OCI-LY7 (cell line): ENCODE data around the gene FLRT1. TPM values are rescaled to one million over a fixed set of nuclear protein-coding genes. Genes with fewer than 3 reads are reported as not detected.

Source experiments
- BruUV-seq: library from RNA; stranded (reverse); fragments of 400-500 nt; replicated peaks from 2 replicates; lab custom pipeline; 2021; lab: Mats Ljungman, UMichigan
- CTCF ChIA-PET: fragments of 300-600 bp; sonication (Branson Sonifier 250); formaldehyde crosslinking; loops from one replicate; lab custom pipeline; 2022; ENCODE audit warnings: antibody characterized with exemption; ENCODE audit not compliant: unreplicated experiment; lab: Charles Lee
- POLR2A ChIA-PET: fragments of 300-600 bp; sonication (Branson Sonifier 250); formaldehyde crosslinking; loops from one replicate; lab custom pipeline; 2022; ENCODE audit warnings: antibody characterized with exemption; lab: Charles Lee
- DNase-seq: peaks from one replicate; pipeline ENCODE4 v3.0.0-alpha.2; 2015; ENCODE audit warnings: low spot score
- H2AFZ ChIP-seq: fragments of 200-600 bp; sonication (generic), shearing (Covaris generic); 2 replicates; pipeline ENCODE4 v1.6.1; 2014; ENCODE audit warnings: mild to moderate bottlenecking, antibody characterized with exemption, low read length, moderate library complexity
- H3K27ac ChIP-seq: fragments of 200-600 bp; sonication (generic); 2 replicates; pipeline ENCODE4 v1.5.1; 2014; ENCODE audit warnings: mixed run types, low read depth, mild to moderate bottlenecking, moderate library complexity, low read length, inconsistent platforms; ENCODE audit not compliant: poor library complexity, severe bottlenecking
- H3K36me3 ChIP-seq: fragments of 200-600 bp; sonication (generic); 2 replicates; pipeline ENCODE4 v1.6.1; 2014; ENCODE audit warnings: mild to moderate bottlenecking, antibody characterized with exemption, low read length, moderate library complexity, mixed read lengths; ENCODE audit not compliant: insufficient read depth
- H3K4me1 ChIP-seq: fragments of 200-600 bp; sonication (generic); 2 replicates; pipeline ENCODE4 v1.5.1; 2014; ENCODE audit warnings: mild to moderate bottlenecking, low read length; ENCODE audit not compliant: insufficient read depth, poor library complexity, severe bottlenecking
- H3K4me2 ChIP-seq: fragments of 200-600 bp; sonication (generic); 2 replicates; pipeline ENCODE4 v1.6.1; 2014; ENCODE audit warnings: mild to moderate bottlenecking, low read length
- H3K4me3 ChIP-seq: fragments of 200-600 bp; sonication (generic); 2 replicates; pipeline ENCODE4 v1.5.1; 2014; ENCODE audit warnings: mild to moderate bottlenecking, low read depth, low read length; ENCODE audit not compliant: poor library complexity, severe bottlenecking
- H3K79me2 ChIP-seq: fragments of 200-600 bp; sonication (generic); 2 replicates; pipeline ENCODE4 v1.6.1; 2016; ENCODE audit warnings: low read depth, mild to moderate bottlenecking, low read length, moderate library complexity, mixed read lengths; ENCODE audit not compliant: insufficient read depth
- H3K9me2 ChIP-seq: fragments of 200-600 bp; sonication (generic); 2 replicates; pipeline ENCODE4 v1.6.1; 2016; ENCODE audit warnings: mild to moderate bottlenecking, low read length, mixed read lengths; ENCODE audit not compliant: insufficient read depth
- H3K9me3 ChIP-seq: fragments of 200-600 bp; sonication (generic); 2 replicates; pipeline ENCODE4 v1.6.1; 2014; ENCODE audit warnings: mild to moderate bottlenecking, mixed run types, low read length, mixed read lengths
- H4K20me1 ChIP-seq: fragments of 200-600 bp; sonication (generic); 2 replicates; pipeline ENCODE4 v1.6.1; 2014; ENCODE audit warnings: mild to moderate bottlenecking, antibody characterized with exemption, low read length, moderate library complexity, mixed read lengths; ENCODE audit not compliant: insufficient read depth
- EZH2phosphoT487 ChIP-seq: fragments of 200-600 bp; sonication (generic); IDR thresholded peaks from 2 replicates; pipeline ENCODE4 v1.6.1; 2018; ENCODE audit warnings: low read depth, borderline replicate concordance, mild to moderate bottlenecking, mixed run types, antibody characterized with exemption, low read length, moderate library complexity, mixed read lengths
- intact Hi-C: fragments of 100-400 bp; cut with micrococcal nuclease; formaldehyde crosslinking; loops from one replicate; pipeline ENCODE4 v1.10.0; 2022; ENCODE audit not compliant: unreplicated experiment
- total RNA-seq, 2 experiments: library from RNA; depleted of rRNA in 1 of 2; stranded (reverse); fragments of >200 nt in 1 of 2; shearing (Covaris generic) in 1 of 2; gene quantifications; 2 replicates each; pipeline ENCODE4 v1.2.3, GENCODE V29; 2014 to 2022
- TF ChIP-seq, protein P1 (sequence below): fragments of 200-600 bp; sonication (generic); conservative IDR thresholded peaks from 2 replicates; pipeline ENCODE4 v1.5.1; 2014; ENCODE audit warnings: mild to moderate bottlenecking, antibody characterized with exemption, low read length, moderate library complexity, mixed read lengths

Gene FLRT1
- total RNA-seq, 2 experiments from 2014 or later = not detected

DNA sequence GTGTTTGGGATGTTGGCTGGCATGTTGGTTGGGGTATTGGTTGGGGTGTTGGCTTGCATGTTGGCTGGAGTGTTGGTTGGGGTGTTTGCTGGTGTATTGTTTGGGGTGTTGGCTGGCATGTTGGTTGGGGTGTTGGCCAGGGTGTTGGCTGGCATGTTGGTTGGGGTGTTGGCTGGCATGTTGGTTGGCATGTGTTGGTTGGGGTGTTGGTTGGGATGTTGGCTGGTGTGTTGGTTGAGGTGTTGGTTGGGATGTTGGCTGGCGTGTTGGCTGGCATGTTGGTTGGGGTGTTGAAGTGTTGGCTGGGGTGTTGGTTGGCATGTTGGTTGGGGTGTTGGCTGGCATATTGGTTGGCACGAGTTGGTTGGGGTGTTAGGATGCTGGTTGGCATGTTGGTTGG lies 24.9 kb upstream of the FLRT1 start:
- TF ChIP-seq, protein P1, sequence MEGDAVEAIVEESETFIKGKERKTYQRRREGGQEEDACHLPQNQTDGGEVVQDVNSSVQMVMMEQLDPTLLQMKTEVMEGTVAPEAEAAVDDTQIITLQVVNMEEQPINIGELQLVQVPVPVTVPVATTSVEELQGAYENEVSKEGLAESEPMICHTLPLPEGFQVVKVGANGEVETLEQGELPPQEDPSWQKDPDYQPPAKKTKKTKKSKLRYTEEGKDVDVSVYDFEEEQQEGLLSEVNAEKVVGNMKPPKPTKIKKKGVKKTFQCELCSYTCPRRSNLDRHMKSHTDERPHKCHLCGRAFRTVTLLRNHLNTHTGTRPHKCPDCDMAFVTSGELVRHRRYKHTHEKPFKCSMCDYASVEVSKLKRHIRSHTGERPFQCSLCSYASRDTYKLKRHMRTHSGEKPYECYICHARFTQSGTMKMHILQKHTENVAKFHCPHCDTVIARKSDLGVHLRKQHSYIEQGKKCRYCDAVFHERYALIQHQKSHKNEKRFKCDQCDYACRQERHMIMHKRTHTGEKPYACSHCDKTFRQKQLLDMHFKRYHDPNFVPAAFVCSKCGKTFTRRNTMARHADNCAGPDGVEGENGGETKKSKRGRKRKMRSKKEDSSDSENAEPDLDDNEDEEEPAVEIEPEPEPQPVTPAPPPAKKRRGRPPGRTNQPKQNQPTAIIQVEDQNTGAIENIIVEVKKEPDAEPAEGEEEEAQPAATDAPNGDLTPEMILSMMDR = no peak
- no peak for TF ChIP-seq EZH2phosphoT487
- BruUV-seq = no TSS peak
- DNase-seq = no peak
- Histone ChIP-seq H3K4me3 (no peak overlapping the region), H3K9me2 (no peaks in the 10 kb centered on the region), H3K79me2 (no peaks in the 10 kb centered on the region), H3K4me1 (no peaks in the 10 kb centered on the region), H2AFZ (no peak overlapping the region), H4K20me1 (no peaks in the 10 kb centered on the region), H3K36me3 (no peaks in the 10 kb centered on the region), H3K4me2 (no peak overlapping the region), H3K27ac (no peak overlapping the region), H3K9me3 (peaks cover 8% of the 10 kb centered on the region; the same call in 1 of the 2 replicates)
- ChIA-PET POLR2A (no interaction called here), CTCF (no interaction called here)
- intact Hi-C loops = no loop called here

DNA sequence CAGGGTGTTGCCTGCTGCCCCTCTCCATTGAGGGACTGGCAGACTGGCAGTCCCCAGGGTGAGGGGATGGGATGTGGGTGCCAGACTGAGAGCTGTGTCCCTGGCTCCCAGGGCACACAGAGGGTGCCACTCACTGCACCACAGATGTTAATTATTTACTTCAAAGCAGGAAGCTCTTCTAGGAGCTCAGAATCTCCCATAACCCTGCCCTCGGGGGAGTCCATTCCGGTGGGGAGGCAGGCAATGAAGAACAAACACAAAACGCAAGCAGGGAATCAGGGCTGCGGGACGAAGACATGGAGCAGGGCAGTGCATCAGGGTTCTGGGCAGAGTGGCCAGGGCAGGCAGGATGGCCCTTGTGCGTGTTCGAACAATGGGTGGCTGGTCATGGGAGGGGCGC lies 24.4 kb upstream of the FLRT1 start:
- H2AFZ ChIP-seq = no peak overlapping the region
- no peaks in the 10 kb centered on the region for H3K79me2 ChIP-seq
- no peaks in the 10 kb centered on the region for H4K20me1 ChIP-seq
- H3K36me3 ChIP-seq = no peaks in the 10 kb centered on the region
- POLR2A ChIA-PET = no interaction called here
- no peak overlapping the region for H3K4me2 ChIP-seq
- H3K9me3 ChIP-seq = peaks cover 8% of the 10 kb centered on the region; the same call in 1 of the 2 replicates
- no peaks in the 10 kb centered on the region for H3K9me2 ChIP-seq
- intact Hi-C loops = no loop called here
- H3K27ac ChIP-seq = no peak overlapping the region
- TF ChIP-seq, protein P1 = no peak
- TF ChIP-seq EZH2phosphoT487 = no peak
- no peak overlapping the region for H3K4me3 ChIP-seq
- no peaks in the 10 kb centered on the region for H3K4me1 ChIP-seq
- BruUV-seq = no TSS peak
- no peak for DNase-seq
- CTCF ChIA-PET = no interaction called here

DNA sequence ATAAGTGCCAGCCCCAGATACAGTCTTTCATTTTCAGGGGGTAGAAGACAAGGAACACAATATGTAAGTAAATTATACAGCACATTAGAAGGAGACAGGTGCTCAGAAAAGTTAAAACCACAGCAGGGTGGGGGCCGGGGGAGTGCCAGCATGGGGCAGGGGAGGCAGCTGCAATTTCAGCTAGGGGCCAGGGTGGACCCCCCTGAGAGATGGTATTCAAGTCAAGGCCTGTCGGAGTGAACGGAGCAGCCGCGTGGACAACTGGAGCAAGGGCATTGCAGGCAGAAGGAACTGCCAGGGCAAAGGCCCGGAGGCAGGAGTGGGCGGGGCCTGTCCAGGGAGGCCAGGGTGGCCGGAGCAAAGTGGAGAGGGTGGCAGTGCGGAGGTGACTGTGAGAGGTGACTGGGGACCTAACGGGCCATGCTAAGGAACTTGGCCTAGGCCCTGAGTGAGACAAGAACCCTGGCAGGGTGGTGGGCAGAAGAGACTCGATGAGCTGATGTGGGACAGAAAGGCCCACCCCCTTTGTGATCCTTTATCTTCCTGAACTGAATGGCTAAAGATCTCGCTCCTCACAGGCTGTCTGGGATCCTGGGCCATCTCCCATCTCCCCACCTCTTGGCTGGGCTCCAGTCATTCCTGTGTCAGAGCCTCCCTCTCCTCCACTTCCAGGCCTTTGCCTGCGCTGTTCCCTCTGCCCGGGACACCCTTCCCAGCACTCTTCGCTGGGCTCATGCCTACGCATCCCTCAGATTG lies 22.4 kb upstream of the FLRT1 start:
- no peak overlapping the region for H3K27ac ChIP-seq
- no peak overlapping the region for H3K4me2 ChIP-seq
- CTCF ChIA-PET = interaction anchor here (0.6 kb wide), 1 partner anchor 219 kb away, joined by 3 read pairs; no protein-coding TSS in a partner anchor
- no peaks in the 10 kb centered on the region for H3K4me1 ChIP-seq
- DNase-seq = no peak
- H3K4me3 ChIP-seq = no peak overlapping the region
- intact Hi-C loops = no loop called here
- POLR2A ChIA-PET = interaction anchor here (0.6 kb wide), 1 partner anchor 9 kb away, joined by 9 read pairs; no protein-coding TSS in a partner anchor
- H3K9me2 ChIP-seq = no peaks in the 10 kb centered on the region
- H3K9me3 ChIP-seq = peaks cover 8% of the 10 kb centered on the region; the same call in 1 of the 2 replicates
- no peaks in the 10 kb centered on the region for H3K36me3 ChIP-seq
- TF ChIP-seq, protein P1 = no peak
- no peak for TF ChIP-seq EZH2phosphoT487
- BruUV-seq = no TSS peak
- H2AFZ ChIP-seq = no peak overlapping the region
- no peaks in the 10 kb centered on the region for H4K20me1 ChIP-seq
- H3K79me2 ChIP-seq = no peaks in the 10 kb centered on the region
